K562 (cell line): Measurements from ENCODE around the gene EVI5L. TPM values are rescaled to one million over a fixed set of nuclear protein-coding genes. Genes with fewer than 3 reads are reported as not detected.

ENCODE experiments used
- ADNP ChIP-seq: fragments of 200-800 bp; sonication (Bioruptor generic); IDR thresholded peaks from 2 replicates; pipeline ENCODE4 v1.6.1; 2016; ENCODE audit warnings: missing genetic modification characterization, missing compliant biosample characterization
- CHD1 ChIP-seq: fragments of 200-600 bp; sonication (generic); IDR thresholded peaks from one replicate; pipeline ENCODE4 v1.6.1; 2012; ENCODE audit warnings: mild to moderate bottlenecking, moderate library complexity, low read length, inconsistent platforms
- GTF2A2 ChIP-seq: IDR thresholded peaks from 2 replicates; pipeline ENCODE4 v1.6.1; 2016; ENCODE audit warnings: mild to moderate bottlenecking, missing genetic modification characterization, missing compliant biosample characterization
- GTF2E2 ChIP-seq: fragments of 200-800 bp; sonication (Bioruptor generic); IDR thresholded peaks from 2 replicates; pipeline ENCODE4 v1.6.1; 2016; ENCODE audit warnings: missing genetic modification characterization, missing compliant biosample characterization
- HOXB6 ChIP-seq: fragments of 250-450 bp; sonication (Bioruptor Pico); IDR thresholded peaks from 2 replicates; pipeline ENCODE4 v1.5.1; 2022; ENCODE audit warnings: mild to moderate bottlenecking, borderline replicate concordance
- ILK ChIP-seq: fragments of 450-650 bp; IDR thresholded peaks from 2 replicates; pipeline ENCODE4 v1.6.1; 2016; ENCODE audit warnings: missing genetic modification characterization, low read depth, mild to moderate bottlenecking, missing compliant biosample characterization, moderate library complexity, borderline replicate concordance
- KAT7 ChIP-seq: sonication (generic); formaldehyde crosslinking; IDR thresholded peaks from 2 replicates; pipeline ENCODE4 v1.8.0; 2022; ENCODE audit warnings: missing genetic modification reagents, mild to moderate bottlenecking, borderline replicate concordance
- OTX1 ChIP-seq: fragments of 450-650 bp; formaldehyde crosslinking; IDR thresholded peaks from 2 replicates; pipeline ENCODE4 v1.4.0; 2022; ENCODE audit warnings: mild to moderate bottlenecking
- POLR2AphosphoS2 ChIP-seq: IDR thresholded peaks from 2 replicates; pipeline ENCODE4 v1.6.1; 2012; ENCODE audit warnings: low read length, improper control_type of control experiment
- POU5F1 ChIP-seq: fragments of 150-350 bp; IDR thresholded peaks from 2 replicates; pipeline ENCODE4 v1.6.1; 2014; ENCODE audit warnings: borderline replicate concordance, low read length, low read depth, mild to moderate bottlenecking; ENCODE audit not compliant: partially characterized antibody
- SP1 ChIP-seq: sonication (generic); formaldehyde crosslinking; IDR thresholded peaks from 2 replicates; pipeline ENCODE4 v1.8.1; 2022; ENCODE audit warnings: mild to moderate bottlenecking, missing genetic modification reagents
- TRIM24 ChIP-seq, 2 experiments: fragments of 450-650 bp; IDR thresholded peaks; 2 replicates each; pipeline ENCODE4 v1.6.1; 2016
- ZNF12 ChIP-seq: sonication (generic); formaldehyde crosslinking; IDR thresholded peaks from 2 replicates; pipeline ENCODE4 v1.4.0; 2020; ENCODE audit warnings: mild to moderate bottlenecking, missing genetic modification reagents
- ZNF133 ChIP-seq: fragments of 250-450 bp; sonication (Bioruptor Pico); IDR thresholded peaks from 2 replicates; pipeline ENCODE4 v1.4.0; 2020; ENCODE audit warnings: mild to moderate bottlenecking
- ZNF224 ChIP-seq: sonication (generic); formaldehyde crosslinking; IDR thresholded peaks from 2 replicates; pipeline ENCODE4 v1.8.0; 2022; ENCODE audit warnings: mild to moderate bottlenecking, missing genetic modification reagents
- ZNF785 ChIP-seq: fragments of 250-450 bp; sonication (Bioruptor Pico); IDR thresholded peaks from 2 replicates; pipeline ENCODE4 v1.4.0; 2020; ENCODE audit warnings: mild to moderate bottlenecking
- polyA plus RNA-seq, 8 experiments: library from polyadenylated mRNA; depleted of rRNA in 4 of 8; stranded (reverse) in 5 of 8; unstranded in 3 of 8; fragments of >200 nt; fragmentation: Nextera tagmentation in 2 of 8; fragmentation: Illumina TruSeq in 1 of 8; extraction: Ambion mirVana in 2 of 8; extraction: Trizol in 1 of 8; gene quantifications; 2 replicates each; pipeline versions ENCODE4 v1.2.1 to v1.2.3, GENCODE V29; 2011 to 2014; ENCODE audit warnings: inconsistent platforms in 1 of 8, missing spikeins in 1 of 8
- total RNA-seq, 7 experiments: library from RNA; depleted of rRNA in 6 of 7; stranded (reverse); fragments of >200 nt in 6 of 7; fragmentation: Illumina TruSeq in 2 of 7; extraction: Trizol in 2 of 7; gene quantifications; 2 replicates each; pipeline versions ENCODE4 v1.2.1 to v1.2.3, GENCODE V29; 2011 to 2021; ENCODE audit warnings: low replicate concordance in 1 of 7
- TF ChIP-seq, protein P1 (sequence below): sonication (generic); formaldehyde crosslinking; IDR thresholded peaks from 2 replicates; pipeline ENCODE4 v1.8.0; 2022; ENCODE audit warnings: mild to moderate bottlenecking, missing genetic modification reagents
- TF ChIP-seq, protein P2 (sequence below): sonication (generic); formaldehyde crosslinking; IDR thresholded peaks from 2 replicates; pipeline ENCODE4 v1.8.0; 2023; ENCODE audit warnings: mild to moderate bottlenecking, missing genetic modification reagents
- TF ChIP-seq, protein P3 (sequence below): sonication (generic); formaldehyde crosslinking; IDR thresholded peaks from 2 replicates; pipeline ENCODE4 v1.8.0; 2022; ENCODE audit warnings: mild to moderate bottlenecking, missing genetic modification reagents
- TF ChIP-seq, protein P4 (sequence below): fragments of 250-450 bp; sonication (Bioruptor Pico); IDR thresholded peaks from 2 replicates; pipeline ENCODE4 v1.8.0; 2021; ENCODE audit warnings: mild to moderate bottlenecking, moderate library complexity

Gene EVI5L
- total and polyA plus RNA-seq, 9 of the 15 experiments (the other 6 are each of a cell fraction or from before 2014, with no cell fraction given), result 0.69 to 1.8 (median 1.2) TPM; not detected in 2

DNA sequence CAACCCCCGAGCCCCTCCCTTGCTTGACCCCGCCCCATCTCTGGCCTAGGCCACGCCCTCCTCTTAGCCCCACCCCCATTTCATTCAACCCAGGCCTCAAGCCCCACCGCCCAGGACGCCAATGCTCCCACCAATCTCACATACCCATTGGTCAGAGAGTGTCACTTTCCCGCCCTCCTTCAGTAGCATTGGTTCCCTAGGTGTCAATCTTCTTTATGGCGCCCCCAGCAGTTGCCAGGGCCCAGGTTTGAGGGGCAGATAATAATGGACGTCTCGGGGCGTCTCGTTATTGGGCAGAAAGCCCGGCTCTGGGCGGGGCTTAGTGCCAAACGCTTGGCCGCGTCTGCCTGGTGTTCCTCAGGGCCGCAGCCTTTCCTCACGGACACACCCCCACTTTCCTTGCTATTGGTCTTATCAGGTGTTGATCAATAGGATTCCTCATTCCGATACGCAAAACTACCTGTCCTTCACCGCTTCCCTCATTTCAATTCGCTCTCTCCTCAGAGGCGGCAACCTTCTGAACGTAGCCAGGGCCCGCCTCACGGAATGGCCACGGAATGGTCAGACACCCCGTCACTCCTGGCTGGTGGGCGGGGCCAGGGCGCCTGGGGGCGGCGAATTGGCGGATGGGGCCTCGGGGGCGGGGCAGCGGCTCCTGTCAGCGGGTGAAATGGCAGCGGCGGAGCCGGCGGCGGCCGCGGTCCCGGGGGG, at the start of gene EVI5L (continued):
- TF ChIP-seq, protein P1, sequence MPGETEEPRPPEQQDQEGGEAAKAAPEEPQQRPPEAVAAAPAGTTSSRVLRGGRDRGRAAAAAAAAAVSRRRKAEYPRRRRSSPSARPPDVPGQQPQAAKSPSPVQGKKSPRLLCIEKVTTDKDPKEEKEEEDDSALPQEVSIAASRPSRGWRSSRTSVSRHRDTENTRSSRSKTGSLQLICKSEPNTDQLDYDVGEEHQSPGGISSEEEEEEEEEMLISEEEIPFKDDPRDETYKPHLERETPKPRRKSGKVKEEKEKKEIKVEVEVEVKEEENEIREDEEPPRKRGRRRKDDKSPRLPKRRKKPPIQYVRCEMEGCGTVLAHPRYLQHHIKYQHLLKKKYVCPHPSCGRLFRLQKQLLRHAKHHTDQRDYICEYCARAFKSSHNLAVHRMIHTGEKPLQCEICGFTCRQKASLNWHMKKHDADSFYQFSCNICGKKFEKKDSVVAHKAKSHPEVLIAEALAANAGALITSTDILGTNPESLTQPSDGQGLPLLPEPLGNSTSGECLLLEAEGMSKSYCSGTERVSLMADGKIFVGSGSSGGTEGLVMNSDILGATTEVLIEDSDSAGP, result no peak
- TF ChIP-seq KAT7 (CRISPR knock-in tag), result no peak
- TF ChIP-seq POU5F1, result no peak
- TF ChIP-seq POLR2AphosphoS2, result no peak
- TF ChIP-seq GTF2E2, result no peak
- TF ChIP-seq ZNF224, result no peak
- no peak for TF ChIP-seq ILK (tag)
- TF ChIP-seq, protein P2, sequence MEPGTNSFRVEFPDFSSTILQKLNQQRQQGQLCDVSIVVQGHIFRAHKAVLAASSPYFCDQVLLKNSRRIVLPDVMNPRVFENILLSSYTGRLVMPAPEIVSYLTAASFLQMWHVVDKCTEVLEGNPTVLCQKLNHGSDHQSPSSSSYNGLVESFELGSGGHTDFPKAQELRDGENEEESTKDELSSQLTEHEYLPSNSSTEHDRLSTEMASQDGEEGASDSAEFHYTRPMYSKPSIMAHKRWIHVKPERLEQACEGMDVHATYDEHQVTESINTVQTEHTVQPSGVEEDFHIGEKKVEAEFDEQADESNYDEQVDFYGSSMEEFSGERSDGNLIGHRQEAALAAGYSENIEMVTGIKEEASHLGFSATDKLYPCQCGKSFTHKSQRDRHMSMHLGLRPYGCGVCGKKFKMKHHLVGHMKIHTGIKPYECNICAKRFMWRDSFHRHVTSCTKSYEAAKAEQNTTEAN (CRISPR knock-in tag), result no peak
- TF ChIP-seq, protein P3, sequence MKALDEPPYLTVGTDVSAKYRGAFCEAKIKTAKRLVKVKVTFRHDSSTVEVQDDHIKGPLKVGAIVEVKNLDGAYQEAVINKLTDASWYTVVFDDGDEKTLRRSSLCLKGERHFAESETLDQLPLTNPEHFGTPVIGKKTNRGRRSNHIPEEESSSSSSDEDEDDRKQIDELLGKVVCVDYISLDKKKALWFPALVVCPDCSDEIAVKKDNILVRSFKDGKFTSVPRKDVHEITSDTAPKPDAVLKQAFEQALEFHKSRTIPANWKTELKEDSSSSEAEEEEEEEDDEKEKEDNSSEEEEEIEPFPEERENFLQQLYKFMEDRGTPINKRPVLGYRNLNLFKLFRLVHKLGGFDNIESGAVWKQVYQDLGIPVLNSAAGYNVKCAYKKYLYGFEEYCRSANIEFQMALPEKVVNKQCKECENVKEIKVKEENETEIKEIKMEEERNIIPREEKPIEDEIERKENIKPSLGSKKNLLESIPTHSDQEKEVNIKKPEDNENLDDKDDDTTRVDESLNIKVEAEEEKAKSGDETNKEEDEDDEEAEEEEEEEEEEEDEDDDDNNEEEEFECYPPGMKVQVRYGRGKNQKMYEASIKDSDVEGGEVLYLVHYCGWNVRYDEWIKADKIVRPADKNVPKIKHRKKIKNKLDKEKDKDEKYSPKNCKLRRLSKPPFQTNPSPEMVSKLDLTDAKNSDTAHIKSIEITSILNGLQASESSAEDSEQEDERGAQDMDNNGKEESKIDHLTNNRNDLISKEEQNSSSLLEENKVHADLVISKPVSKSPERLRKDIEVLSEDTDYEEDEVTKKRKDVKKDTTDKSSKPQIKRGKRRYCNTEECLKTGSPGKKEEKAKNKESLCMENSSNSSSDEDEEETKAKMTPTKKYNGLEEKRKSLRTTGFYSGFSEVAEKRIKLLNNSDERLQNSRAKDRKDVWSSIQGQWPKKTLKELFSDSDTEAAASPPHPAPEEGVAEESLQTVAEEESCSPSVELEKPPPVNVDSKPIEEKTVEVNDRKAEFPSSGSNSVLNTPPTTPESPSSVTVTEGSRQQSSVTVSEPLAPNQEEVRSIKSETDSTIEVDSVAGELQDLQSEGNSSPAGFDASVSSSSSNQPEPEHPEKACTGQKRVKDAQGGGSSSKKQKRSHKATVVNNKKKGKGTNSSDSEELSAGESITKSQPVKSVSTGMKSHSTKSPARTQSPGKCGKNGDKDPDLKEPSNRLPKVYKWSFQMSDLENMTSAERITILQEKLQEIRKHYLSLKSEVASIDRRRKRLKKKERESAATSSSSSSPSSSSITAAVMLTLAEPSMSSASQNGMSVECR (CRISPR knock-in tag), result no peak
- no peak for TF ChIP-seq ZNF12 (CRISPR knock-in tag)
- no peak for TF ChIP-seq ZNF133 (CRISPR knock-in tag)
- no peak for TF ChIP-seq TRIM24 (IDR thresholded peaks at IDR 0.05)
- TF ChIP-seq OTX1 (CRISPR knock-in tag), result no peak
- TF ChIP-seq ADNP, result no peak
- TF ChIP-seq SP1 (CRISPR knock-in tag), result peak; percentile 97
- TF ChIP-seq, protein P4, sequence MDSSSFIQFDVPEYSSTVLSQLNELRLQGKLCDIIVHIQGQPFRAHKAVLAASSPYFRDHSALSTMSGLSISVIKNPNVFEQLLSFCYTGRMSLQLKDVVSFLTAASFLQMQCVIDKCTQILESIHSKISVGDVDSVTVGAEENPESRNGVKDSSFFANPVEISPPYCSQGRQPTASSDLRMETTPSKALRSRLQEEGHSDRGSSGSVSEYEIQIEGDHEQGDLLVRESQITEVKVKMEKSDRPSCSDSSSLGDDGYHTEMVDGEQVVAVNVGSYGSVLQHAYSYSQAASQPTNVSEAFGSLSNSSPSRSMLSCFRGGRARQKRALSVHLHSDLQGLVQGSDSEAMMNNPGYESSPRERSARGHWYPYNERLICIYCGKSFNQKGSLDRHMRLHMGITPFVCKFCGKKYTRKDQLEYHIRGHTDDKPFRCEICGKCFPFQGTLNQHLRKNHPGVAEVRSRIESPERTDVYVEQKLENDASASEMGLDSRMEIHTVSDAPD (CRISPR knock-in tag), result no peak
- TF ChIP-seq GTF2A2 (tag), result no peak
- TF ChIP-seq HOXB6, result no peak
- no peak for TF ChIP-seq ZNF785 (CRISPR knock-in tag)
- TF ChIP-seq CHD1, result no peak
